Heart left ventricle (tissue), 13 donors: ENCODE measurements around the gene GGT5.

Experiments used
- POLR2A ChIP-seq, 2 donors: fragments of 450-650 bp; IDR thresholded peaks; one replicate each; pipeline ENCODE4 v1.6.1; 2017; ENCODE audit warnings: antibody characterized with exemption in 2 of 2, mild to moderate bottlenecking in 2 of 2, moderate library complexity in 2 of 2
- TF ChIP-seq, protein P1 (sequence below), 12 donors: fragments of 200-600 bp; sonication (generic) in 4 of 12; IDR thresholded peaks; one replicate each; pipeline versions ENCODE4 v1.5.0 to v1.8.0; 2018 to 2022; ENCODE audit warnings: antibody characterized with exemption in 12 of 12, mild to moderate bottlenecking in 5 of 12
- donor health status: ischemic (EF 13 %, LVEDD 7.1; RV severe dilation, severe dysfunction).
- donor health status: DM: no; HTN: yes; CAD: no.
- donor health status: DM: no; HTN: no; CAD: no.
- donor health status: ischemic (EF 25% LVEDD 6.9; RV normal size, moderate dysfunction).
- donor health status: ischemic (EF 25% LVEDD 5.7; RV mildly dilated, moderate dysfunction).
- donor health status: ischemic (EF 35%, LVEDD 5.7; RV mildly dilated, moderate dysfunction).
- donor health status: nonischemic (EF 11% LVEDD 7.7; RV severe dilation, severe dysfunction).
- donor health status: DM: yes; HTN: yes; CAD: no.
- donor health status: PGD.
- donor health status: ischemic (EF 29% LVEDD 5.4; RV normal size, mild dysfunction).
- donor health status: nonischemic (EF 23%, LVEDD 6.1; RV moderate dilation, normal function).

DNA sequence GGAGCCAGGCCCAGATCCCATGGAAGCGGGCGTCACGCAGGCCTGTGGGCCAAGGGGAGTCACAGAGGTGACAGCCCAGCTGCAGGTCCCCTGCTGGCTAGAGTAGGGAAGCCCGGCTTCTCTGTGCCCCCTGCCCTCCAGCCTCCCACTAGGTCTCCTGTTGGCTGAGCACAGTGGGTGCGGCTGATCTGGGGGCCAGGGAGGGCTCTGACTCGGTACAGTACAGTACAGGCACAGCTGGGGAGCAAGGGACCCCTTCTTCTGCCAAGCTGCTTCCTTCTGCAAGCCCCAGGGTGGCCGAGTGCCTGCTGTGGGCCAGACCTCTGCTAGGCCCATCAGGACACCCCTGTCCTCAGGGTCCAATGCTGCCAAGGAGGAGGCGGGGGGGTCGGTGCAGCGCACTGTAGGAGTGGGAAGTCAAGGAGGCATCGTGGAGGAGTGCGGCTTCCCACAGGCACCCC lies 53.5 kb downstream of the GGT5 start:
- TF ChIP-seq, protein P1, sequence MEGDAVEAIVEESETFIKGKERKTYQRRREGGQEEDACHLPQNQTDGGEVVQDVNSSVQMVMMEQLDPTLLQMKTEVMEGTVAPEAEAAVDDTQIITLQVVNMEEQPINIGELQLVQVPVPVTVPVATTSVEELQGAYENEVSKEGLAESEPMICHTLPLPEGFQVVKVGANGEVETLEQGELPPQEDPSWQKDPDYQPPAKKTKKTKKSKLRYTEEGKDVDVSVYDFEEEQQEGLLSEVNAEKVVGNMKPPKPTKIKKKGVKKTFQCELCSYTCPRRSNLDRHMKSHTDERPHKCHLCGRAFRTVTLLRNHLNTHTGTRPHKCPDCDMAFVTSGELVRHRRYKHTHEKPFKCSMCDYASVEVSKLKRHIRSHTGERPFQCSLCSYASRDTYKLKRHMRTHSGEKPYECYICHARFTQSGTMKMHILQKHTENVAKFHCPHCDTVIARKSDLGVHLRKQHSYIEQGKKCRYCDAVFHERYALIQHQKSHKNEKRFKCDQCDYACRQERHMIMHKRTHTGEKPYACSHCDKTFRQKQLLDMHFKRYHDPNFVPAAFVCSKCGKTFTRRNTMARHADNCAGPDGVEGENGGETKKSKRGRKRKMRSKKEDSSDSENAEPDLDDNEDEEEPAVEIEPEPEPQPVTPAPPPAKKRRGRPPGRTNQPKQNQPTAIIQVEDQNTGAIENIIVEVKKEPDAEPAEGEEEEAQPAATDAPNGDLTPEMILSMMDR (IDR thresholded peaks at IDR 0.05) = no peak
- no peak for TF ChIP-seq POLR2A (IDR thresholded peaks at IDR 0.05)
